ENCODE measurements around the gene PRKCQ.

PRKCQ gene

GRCh38 chr10:6579904-6580278 lies at the start of gene PRKCQ:
Gene PRKCQ, minus strand, starts transcription at chr10:6580276. Its CDS starts 65,141 bp downstream, at chr10:6515135.
- no peak for DNase-seq (ENCODE audit: low read depth, low spot score)

GRCh38 chr10:6625428-6625827 lies 45.4 kb upstream of the PRKCQ start:
- no peak for DNase-seq (ENCODE audit: low read depth, low spot score)

GRCh38 chr10:6624392-6624791 lies 44.3 kb upstream of the PRKCQ start:
- no peak for DNase-seq (ENCODE audit: low read depth, low spot score)

GRCh38 chr10:6622921-6623320 lies 42.8 kb upstream of the PRKCQ start:
- DNase-seq (ENCODE audit: low read depth, low spot score) = no peak

GRCh38 chr10:6621536-6621935 lies 41.5 kb upstream of the PRKCQ start:
- DNase-seq (ENCODE audit: low read depth, low spot score) = no peak

- no peak for DNase-seq (ENCODE audit: low read depth, low spot score)
Observed at GRCh38 chr10:6619660-6620059, 39.6 kb upstream of the PRKCQ start.

GRCh38 chr10:6618340-6618739 lies 38.3 kb upstream of the PRKCQ start:
- DNase-seq (ENCODE audit: low read depth, low spot score) = no peak

- DNase-seq (ENCODE audit: low read depth, low spot score) = no peak
Observed at GRCh38 chr10:6617309-6618076, 37.4 kb upstream of the PRKCQ start.

- no peak for DNase-seq (ENCODE audit: low read depth, low spot score)
Observed at GRCh38 chr10:6615971-6616370, 35.9 kb upstream of the PRKCQ start.

GRCh38 chr10:6612371-6612770 lies 32.3 kb upstream of the PRKCQ start:
- DNase-seq (ENCODE audit: low read depth, low spot score) = no peak

- DNase-seq (ENCODE audit: low read depth, low spot score) = no peak
Observed at GRCh38 chr10:6610647-6611046, 30.6 kb upstream of the PRKCQ start.

- no peak for DNase-seq (ENCODE audit: low read depth, low spot score)
Observed at GRCh38 chr10:6609625-6610024, 29.5 kb upstream of the PRKCQ start.

GRCh38 chr10:6607778-6608177 lies 27.7 kb upstream of the PRKCQ start:
- no peak for DNase-seq (ENCODE audit: low read depth, low spot score)

GRCh38 chr10:6607182-6607581 lies 27.1 kb upstream of the PRKCQ start:
- no peak for DNase-seq (ENCODE audit: low read depth, low spot score)

GRCh38 chr10:6603142-6604125 lies 23.4 kb upstream of the PRKCQ start:
- no peak for DNase-seq (ENCODE audit: low read depth, low spot score)

- no peak for DNase-seq (ENCODE audit: low read depth, low spot score)
Observed at GRCh38 chr10:6602700-6603084, 22.6 kb upstream of the PRKCQ start.

GRCh38 chr10:6602026-6602699 lies 22.1 kb upstream of the PRKCQ start:
- no peak for DNase-seq (ENCODE audit: low read depth, low spot score)

GRCh38 chr10:6601246-6601805 lies 21.2 kb upstream of the PRKCQ start:
- DNase-seq (ENCODE audit: low read depth, low spot score) = no peak

GRCh38 chr10:6600224-6600987 lies 20.3 kb upstream of the PRKCQ start:
- DNase-seq (ENCODE audit: low read depth, low spot score) = no peak

GRCh38 chr10:6598679-6599078 lies 18.6 kb upstream of the PRKCQ start:
- no peak for DNase-seq (ENCODE audit: low read depth, low spot score)

- no peak for DNase-seq (ENCODE audit: low read depth, low spot score)
Observed at GRCh38 chr10:6597478-6597877, 17.4 kb upstream of the PRKCQ start.
